ENCODE results near the gene MFF. TPM values are rescaled to one million over a fixed set of nuclear protein-coding genes. Genes with fewer than 3 reads are reported as not detected.

Gene MFF
- total RNA-seq, 1 experiment from 2014 or later: 83.3 TPM

GRCh38 chr2:227404585-227405271, 79.7 kb downstream of the MFF start:
- Histone ChIP-seq H2AFZ (ENCODE audit: low read length) (no peak overlapping the region), H3K23ac (ENCODE audit: insufficient read length, low read depth, low read length) (no peak overlapping the region), H3K79me2 (ENCODE audit: insufficient read depth, low read length) (no peaks in the 10 kb centered on the region), H2BK20ac (ENCODE audit: low read depth, low read length, poor library complexity, severe bottlenecking) (no peak overlapping the region), H4K5ac (ENCODE audit: insufficient read length, low read depth, low read length) (no peak overlapping the region), H3K4me1 (ENCODE audit: insufficient read depth, low read length) (no peaks in the 10 kb centered on the region), H3K9ac (ENCODE audit: extremely low read depth, insufficient read length, low read length) (no peak overlapping the region), H2AK5ac (ENCODE audit: insufficient read length, low read length) (no peak overlapping the region), H4K91ac (ENCODE audit: insufficient read length, low read depth, low read length) (no peak overlapping the region), H3K79me1 (ENCODE audit: insufficient read depth, low read depth, low read length, poor library complexity, severe bottlenecking) (no peaks in the 10 kb centered on the region), H4K20me1 (ENCODE audit: control insufficient read depth, insufficient read depth, insufficient read length) (no peaks in the 10 kb centered on the region), H3K4me2 (ENCODE audit: insufficient read depth, insufficient read length, low read length) (no peak overlapping the region), H3K27me3 (ENCODE audit: insufficient read depth, low read length) (no peaks in the 10 kb centered on the region), H3K27ac (ENCODE audit: insufficient read length, low read depth, low read length) (no peak overlapping the region), H3K23me2 (ENCODE audit: insufficient read length, low read depth, low read length, poor library complexity, severe bottlenecking) (no peaks in the 10 kb centered on the region), H3K14ac (ENCODE audit: insufficient read depth, low read length) (no peak overlapping the region), H2BK120ac (ENCODE audit: low read depth, low read length, poor library complexity, severe bottlenecking) (no peak overlapping the region), H2BK5ac (ENCODE audit: insufficient read length, low read length) (no peak overlapping the region), H3K4ac (ENCODE audit: low read depth, low read length) (no peak overlapping the region), H2BK12ac (ENCODE audit: insufficient read length, low read depth, low read length) (no peak overlapping the region), H3K9me3 (ENCODE audit: control insufficient read depth, low read depth, low read length) (no peaks in the 10 kb centered on the region), H3T11ph (ENCODE audit: low read length) (no peak overlapping the region), H3K18ac (ENCODE audit: insufficient read length, low read depth, low read length) (no peak overlapping the region), H3K56ac (ENCODE audit: insufficient read length, low read depth, low read length) (no peak overlapping the region), H2BK15ac (ENCODE audit: low read depth, low read length) (no peak overlapping the region), H4K8ac (replicated peaks; ENCODE audit: insufficient read length, low read depth, low read length) (no peak overlapping the region)
- Mint-ChIP-seq H3K27ac (no peak overlapping the region), H3K9me3 (peaks cover 0 to 5% of the 10 kb centered on the region in 2 experiments; a peak in 1 of 5 replicates), H3K36me3 (ENCODE audit: insufficient read depth in 1 of 3, low read depth in 3 of 3) (peaks cover 0 to 3% (median 0%) of the 10 kb centered on the region in 3 experiments; a peak in 1 of 7 replicates), H3K27me3 (ENCODE audit: low read depth) (no peaks in the 10 kb centered on the region), H3K4me3 (no peak overlapping the region), H3K4me1 (peaks cover 4 to 5% of the 10 kb centered on the region in 2 experiments; a peak in 3 of 4 replicates)
- TF ChIP-seq CTCF (conservative IDR thresholded peaks at IDR 0.05): 0 out of 3 replicates have a peak, but pooled peaks have one; percentile 13
- no CpG with 5 or more reads among the region's 4 CpGs for WGBS (ENCODE audit: extremely low coverage, insufficient read length, low lambda C conversion rate)
- DNase-seq: no peak
